ENCODE results near the gene MGLL. TPM values are rescaled to one million over a fixed set of nuclear protein-coding genes. Genes with fewer than 3 reads are reported as not detected.

MGLL gene
- total RNA-seq, 1 experiment from 2014 or later: 6.8 TPM

- TF ChIP-seq SIN3A (IDR thresholded peaks at IDR 0.05; ENCODE audit: low read depth): no peak
- TF ChIP-seq EGR1 (IDR thresholded peaks at IDR 0.05; ENCODE audit: low read depth): no peak
- no peak for TF ChIP-seq ZNF274 (IDR thresholded peaks at IDR 0.05; ENCODE audit: low read depth, low read length)
- TF ChIP-seq CEBPB (IDR thresholded peaks at IDR 0.05; ENCODE audit: low read depth): no peak
- TF ChIP-seq POLR2AphosphoS5 (IDR thresholded peaks at IDR 0.05; ENCODE audit: low read depth, low read length): no peak
- TF ChIP-seq SRF (IDR thresholded peaks at IDR 0.05; ENCODE audit: low read depth): no peak
- no peak for TF ChIP-seq EZH2phosphoT487 (IDR thresholded peaks at IDR 0.05; ENCODE audit: borderline replicate concordance)
- TF ChIP-seq RAD21 (IDR thresholded peaks at IDR 0.05; ENCODE audit: low read depth): no peak
- no peak for TF ChIP-seq MAX (IDR thresholded peaks at IDR 0.05)
- no peak for TF ChIP-seq TCF7L2 (IDR thresholded peaks at IDR 0.05; ENCODE audit: borderline replicate concordance, extremely low read depth, insufficient read depth, insufficient read length)
- TF ChIP-seq, protein P1, sequence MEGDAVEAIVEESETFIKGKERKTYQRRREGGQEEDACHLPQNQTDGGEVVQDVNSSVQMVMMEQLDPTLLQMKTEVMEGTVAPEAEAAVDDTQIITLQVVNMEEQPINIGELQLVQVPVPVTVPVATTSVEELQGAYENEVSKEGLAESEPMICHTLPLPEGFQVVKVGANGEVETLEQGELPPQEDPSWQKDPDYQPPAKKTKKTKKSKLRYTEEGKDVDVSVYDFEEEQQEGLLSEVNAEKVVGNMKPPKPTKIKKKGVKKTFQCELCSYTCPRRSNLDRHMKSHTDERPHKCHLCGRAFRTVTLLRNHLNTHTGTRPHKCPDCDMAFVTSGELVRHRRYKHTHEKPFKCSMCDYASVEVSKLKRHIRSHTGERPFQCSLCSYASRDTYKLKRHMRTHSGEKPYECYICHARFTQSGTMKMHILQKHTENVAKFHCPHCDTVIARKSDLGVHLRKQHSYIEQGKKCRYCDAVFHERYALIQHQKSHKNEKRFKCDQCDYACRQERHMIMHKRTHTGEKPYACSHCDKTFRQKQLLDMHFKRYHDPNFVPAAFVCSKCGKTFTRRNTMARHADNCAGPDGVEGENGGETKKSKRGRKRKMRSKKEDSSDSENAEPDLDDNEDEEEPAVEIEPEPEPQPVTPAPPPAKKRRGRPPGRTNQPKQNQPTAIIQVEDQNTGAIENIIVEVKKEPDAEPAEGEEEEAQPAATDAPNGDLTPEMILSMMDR (IDR thresholded peaks at IDR 0.05 in 2 of 3, conservative IDR thresholded peaks at IDR 0.05 in 1 of 3; ENCODE audit: borderline replicate concordance in 1 of 3, insufficient read depth in 1 of 3, low read depth in 2 of 3, low read length in 2 of 3): no peak
- TF ChIP-seq SP1 (IDR thresholded peaks at IDR 0.05; ENCODE audit: low read depth): no peak
- Histone ChIP-seq H2AFZ (ENCODE audit: low read depth, low read length, poor library complexity, severe bottlenecking) (no peak overlapping the region), H3K4me2 (ENCODE audit: low read length) (no peak overlapping the region), H3K4me3 (replicated peaks in 1 of 2; ENCODE audit: low read depth in 1 of 2, low read length in 2 of 2) (no peak overlapping the region), H4K20me1 (ENCODE audit: insufficient read depth) (no peaks in the 10 kb centered on the region), H3K9me3 (ENCODE audit: control insufficient read depth in 1 of 2, insufficient read depth in 1 of 2, low read depth in 1 of 2, low read length in 2 of 2) (no peaks in the 10 kb centered on the region), H3K79me2 (ENCODE audit: insufficient read depth, low read length) (no peaks in the 10 kb centered on the region), H3K27me3 (ENCODE audit: insufficient read depth, low read length) (no peaks in the 10 kb centered on the region), H3K9me2 (ENCODE audit: insufficient read depth) (no peaks in the 10 kb centered on the region), H3K4me1 (ENCODE audit: control insufficient read depth in 1 of 2, insufficient read depth in 2 of 2, low read length in 2 of 2) (peaks cover 0 to 8% of the 10 kb centered on the region in 2 experiments; a peak in 1 of 4 replicates), H3K9ac (ENCODE audit: low read length) (no peak overlapping the region), H3K27ac (ENCODE audit: low read depth, low read length) (no peak overlapping the region), H3K36me3 (ENCODE audit: control insufficient read depth in 1 of 2, insufficient read depth in 2 of 2, low read length in 2 of 2) (no peaks in the 10 kb centered on the region)
- ATAC-seq (no peak), DNase-seq (ENCODE audit: low read depth, low spot score) (no peak)
- ChIA-PET POLR2A (interaction anchor here (0.9 kb wide), 1 partner anchor 11 kb away, joined by 3 read pairs; no protein-coding TSS in a partner anchor), RAD21 (ENCODE audit: low non-redundant PET in 1 of 2, low total read pairs in 2 of 2, uncharacterized antibody in 2 of 2, unreplicated experiment in 2 of 2) (no interaction called here), CTCF (no interaction called here)
- no TSS peak for BruUV-seq (replicated peaks)
- intact Hi-C loops (cut with micrococcal nuclease): no loop called here
Observed at GRCh38 chr3:127710155-127710941, 112.0 kb downstream of the MGLL start.
